ENCODE measurements around the gene AMN. TPM values are rescaled to one million over a fixed set of nuclear protein-coding genes. Genes with fewer than 3 reads are reported as not detected.

The AMN gene
- total and polyA plus RNA-seq, 2 experiments from 2014 or later: 0.69 to 1.2 TPM

DNA sequence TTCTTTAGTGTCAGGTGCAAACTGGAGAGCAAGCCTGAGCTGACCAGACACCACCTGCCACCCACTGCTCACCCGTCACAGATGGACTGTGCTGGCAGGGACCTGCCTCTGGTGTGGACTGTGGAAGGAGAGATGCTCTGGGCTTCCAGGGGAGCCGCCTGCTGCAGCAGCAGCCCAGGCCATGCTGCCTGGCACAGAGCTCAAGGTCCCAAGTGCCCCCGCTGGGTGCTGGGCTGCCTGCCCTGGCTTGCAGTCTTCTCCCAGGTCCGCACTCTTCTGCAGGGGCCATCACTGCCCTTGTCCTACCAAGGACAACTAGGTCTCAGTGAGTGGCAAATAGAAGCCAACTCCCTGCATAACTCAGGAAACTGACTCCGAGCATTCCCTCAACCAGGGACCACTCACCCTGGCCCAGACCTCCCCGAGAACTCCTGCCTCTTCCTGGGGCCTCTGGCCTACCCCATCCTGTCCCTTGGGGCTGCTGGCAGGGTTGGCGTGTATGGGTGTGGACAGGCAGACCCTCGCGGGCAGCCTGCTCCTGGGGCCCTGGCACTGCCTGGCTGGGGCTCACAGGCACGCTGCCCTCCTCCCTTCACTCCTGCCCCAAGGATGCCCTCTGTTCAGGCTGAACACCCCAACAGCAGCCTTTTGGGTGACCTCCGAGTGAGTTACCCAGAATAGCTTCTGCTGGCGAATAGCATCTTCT is 9.3 kb downstream of the AMN start:
- peaks cover 4% of the 10 kb centered on the region; the same call in 1 of the 3 replicates for H3K4me1 Mint-ChIP-seq

More for the DNA sequence above, 9.3 kb downstream of the AMN start:
- peaks cover 48% of the 10 kb centered on the region for H3K27me3 Mint-ChIP-seq (ENCODE audit: insufficient read depth, low read depth, poor library complexity)
- H3K4me3 ChIP-seq: no peak overlapping the region
- H3K4me3 Mint-ChIP-seq: no peak overlapping the region; the same call in 2 of the 3 replicates
- no peaks in the 10 kb centered on the region for H3K36me3 ChIP-seq (ENCODE audit: insufficient read depth)
- H3K27ac Mint-ChIP-seq: no peak overlapping the region
- no peak for TF ChIP-seq EZH2 (IDR thresholded peaks at IDR 0.05; ENCODE audit: low read depth, unreplicated experiment)
- TF ChIP-seq, protein P1, sequence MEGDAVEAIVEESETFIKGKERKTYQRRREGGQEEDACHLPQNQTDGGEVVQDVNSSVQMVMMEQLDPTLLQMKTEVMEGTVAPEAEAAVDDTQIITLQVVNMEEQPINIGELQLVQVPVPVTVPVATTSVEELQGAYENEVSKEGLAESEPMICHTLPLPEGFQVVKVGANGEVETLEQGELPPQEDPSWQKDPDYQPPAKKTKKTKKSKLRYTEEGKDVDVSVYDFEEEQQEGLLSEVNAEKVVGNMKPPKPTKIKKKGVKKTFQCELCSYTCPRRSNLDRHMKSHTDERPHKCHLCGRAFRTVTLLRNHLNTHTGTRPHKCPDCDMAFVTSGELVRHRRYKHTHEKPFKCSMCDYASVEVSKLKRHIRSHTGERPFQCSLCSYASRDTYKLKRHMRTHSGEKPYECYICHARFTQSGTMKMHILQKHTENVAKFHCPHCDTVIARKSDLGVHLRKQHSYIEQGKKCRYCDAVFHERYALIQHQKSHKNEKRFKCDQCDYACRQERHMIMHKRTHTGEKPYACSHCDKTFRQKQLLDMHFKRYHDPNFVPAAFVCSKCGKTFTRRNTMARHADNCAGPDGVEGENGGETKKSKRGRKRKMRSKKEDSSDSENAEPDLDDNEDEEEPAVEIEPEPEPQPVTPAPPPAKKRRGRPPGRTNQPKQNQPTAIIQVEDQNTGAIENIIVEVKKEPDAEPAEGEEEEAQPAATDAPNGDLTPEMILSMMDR (conservative IDR thresholded peaks at IDR 0.05; ENCODE audit: low read depth in 2 of 2): no peak
- TF ChIP-seq CREB1 (CRISPR knock-in tag; IDR thresholded peaks at IDR 0.05; ENCODE audit: low read depth): no peak
- TF ChIP-seq POLR2AphosphoS5 (IDR thresholded peaks at IDR 0.05; ENCODE audit: low read depth): no peak
- TF ChIP-seq, protein P2, sequence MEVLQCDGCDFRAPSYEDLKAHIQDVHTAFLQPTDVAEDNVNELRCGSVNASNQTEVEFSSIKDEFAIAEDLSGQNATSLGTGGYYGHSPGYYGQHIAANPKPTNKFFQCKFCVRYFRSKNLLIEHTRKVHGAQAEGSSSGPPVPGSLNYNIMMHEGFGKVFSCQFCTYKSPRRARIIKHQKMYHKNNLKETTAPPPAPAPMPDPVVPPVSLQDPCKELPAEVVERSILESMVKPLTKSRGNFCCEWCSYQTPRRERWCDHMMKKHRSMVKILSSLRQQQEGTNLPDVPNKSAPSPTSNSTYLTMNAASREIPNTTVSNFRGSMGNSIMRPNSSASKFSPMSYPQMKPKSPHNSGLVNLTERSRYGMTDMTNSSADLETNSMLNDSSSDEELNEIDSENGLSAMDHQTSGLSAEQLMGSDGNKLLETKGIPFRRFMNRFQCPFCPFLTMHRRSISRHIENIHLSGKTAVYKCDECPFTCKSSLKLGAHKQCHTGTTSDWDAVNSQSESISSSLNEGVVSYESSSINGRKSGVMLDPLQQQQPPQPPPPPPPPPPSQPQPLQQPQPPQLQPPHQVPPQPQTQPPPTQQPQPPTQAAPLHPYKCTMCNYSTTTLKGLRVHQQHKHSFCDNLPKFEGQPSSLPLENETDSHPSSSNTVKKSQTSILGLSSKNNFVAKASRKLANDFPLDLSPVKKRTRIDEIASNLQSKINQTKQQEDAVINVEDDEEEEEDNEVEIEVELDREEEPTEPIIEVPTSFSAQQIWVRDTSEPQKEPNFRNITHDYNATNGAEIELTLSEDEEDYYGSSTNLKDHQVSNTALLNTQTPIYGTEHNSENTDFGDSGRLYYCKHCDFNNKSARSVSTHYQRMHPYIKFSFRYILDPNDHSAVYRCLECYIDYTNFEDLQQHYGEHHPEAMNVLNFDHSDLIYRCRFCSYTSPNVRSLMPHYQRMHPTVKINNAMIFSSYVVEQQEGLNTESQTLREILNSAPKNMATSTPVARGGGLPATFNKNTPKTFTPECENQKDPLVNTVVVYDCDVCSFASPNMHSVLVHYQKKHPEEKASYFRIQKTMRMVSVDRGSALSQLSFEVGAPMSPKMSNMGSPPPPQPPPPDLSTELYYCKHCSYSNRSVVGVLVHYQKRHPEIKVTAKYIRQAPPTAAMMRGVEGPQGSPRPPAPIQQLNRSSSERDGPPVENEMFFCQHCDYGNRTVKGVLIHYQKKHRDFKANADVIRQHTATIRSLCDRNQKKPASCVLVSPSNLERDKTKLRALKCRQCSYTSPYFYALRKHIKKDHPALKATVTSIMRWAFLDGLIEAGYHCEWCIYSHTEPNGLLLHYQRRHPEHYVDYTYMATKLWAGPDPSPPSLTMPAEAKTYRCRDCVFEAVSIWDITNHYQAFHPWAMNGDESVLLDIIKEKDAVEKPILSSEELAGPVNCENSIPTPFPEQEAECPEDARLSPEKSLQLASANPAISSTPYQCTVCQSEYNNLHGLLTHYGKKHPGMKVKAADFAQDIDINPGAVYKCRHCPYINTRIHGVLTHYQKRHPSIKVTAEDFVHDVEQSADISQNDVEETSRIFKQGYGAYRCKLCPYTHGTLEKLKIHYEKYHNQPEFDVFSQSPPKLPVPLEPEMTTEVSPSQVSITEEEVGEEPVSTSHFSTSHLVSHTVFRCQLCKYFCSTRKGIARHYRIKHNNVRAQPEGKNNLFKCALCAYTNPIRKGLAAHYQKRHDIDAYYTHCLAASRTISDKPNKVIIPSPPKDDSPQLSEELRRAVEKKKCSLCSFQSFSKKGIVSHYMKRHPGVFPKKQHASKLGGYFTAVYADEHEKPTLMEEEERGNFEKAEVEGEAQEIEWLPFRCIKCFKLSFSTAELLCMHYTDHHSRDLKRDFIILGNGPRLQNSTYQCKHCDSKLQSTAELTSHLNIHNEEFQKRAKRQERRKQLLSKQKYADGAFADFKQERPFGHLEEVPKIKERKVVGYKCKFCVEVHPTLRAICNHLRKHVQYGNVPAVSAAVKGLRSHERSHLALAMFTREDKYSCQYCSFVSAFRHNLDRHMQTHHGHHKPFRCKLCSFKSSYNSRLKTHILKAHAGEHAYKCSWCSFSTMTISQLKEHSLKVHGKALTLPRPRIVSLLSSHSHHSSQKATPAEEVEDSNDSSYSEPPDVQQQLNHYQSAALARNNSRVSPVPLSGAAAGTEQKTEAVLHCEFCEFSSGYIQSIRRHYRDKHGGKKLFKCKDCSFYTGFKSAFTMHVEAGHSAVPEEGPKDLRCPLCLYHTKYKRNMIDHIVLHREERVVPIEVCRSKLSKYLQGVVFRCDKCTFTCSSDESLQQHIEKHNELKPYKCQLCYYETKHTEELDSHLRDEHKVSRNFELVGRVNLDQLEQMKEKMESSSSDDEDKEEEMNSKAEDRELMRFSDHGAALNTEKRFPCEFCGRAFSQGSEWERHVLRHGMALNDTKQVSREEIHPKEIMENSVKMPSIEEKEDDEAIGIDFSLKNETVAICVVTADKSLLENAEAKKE (CRISPR knock-in tag; IDR thresholded peaks at IDR 0.05): no peak
- TF ChIP-seq ZNF331 (CRISPR knock-in tag; IDR thresholded peaks at IDR 0.05; ENCODE audit: low read depth): no peak
- TF ChIP-seq, protein P3, sequence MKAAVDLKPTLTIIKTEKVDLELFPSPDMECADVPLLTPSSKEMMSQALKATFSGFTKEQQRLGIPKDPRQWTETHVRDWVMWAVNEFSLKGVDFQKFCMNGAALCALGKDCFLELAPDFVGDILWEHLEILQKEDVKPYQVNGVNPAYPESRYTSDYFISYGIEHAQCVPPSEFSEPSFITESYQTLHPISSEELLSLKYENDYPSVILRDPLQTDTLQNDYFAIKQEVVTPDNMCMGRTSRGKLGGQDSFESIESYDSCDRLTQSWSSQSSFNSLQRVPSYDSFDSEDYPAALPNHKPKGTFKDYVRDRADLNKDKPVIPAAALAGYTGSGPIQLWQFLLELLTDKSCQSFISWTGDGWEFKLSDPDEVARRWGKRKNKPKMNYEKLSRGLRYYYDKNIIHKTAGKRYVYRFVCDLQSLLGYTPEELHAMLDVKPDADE (IDR thresholded peaks at IDR 0.05): no peak
- DNase-seq (ENCODE audit: low spot score) (no peak), ATAC-seq (no peak)
- peaks cover 46% of the 10 kb centered on the region for H3K27me3 ChIP-seq (ENCODE audit: insufficient read depth)
- H3K36me3 Mint-ChIP-seq (ENCODE audit: low read depth): peaks cover 14% of the 10 kb centered on the region; the same call in 2 of the 3 replicates
- no peak overlapping the region for H3K27ac ChIP-seq (ENCODE audit: low read depth)
- H3K9me3 Mint-ChIP-seq: no peaks in the 10 kb centered on the region
- no peak overlapping the region for H3K4me2 ChIP-seq
- H3K4me1 ChIP-seq (ENCODE audit: insufficient read depth): no peaks in the 10 kb centered on the region; the same call in 1 of the 2 replicates
- H3F3A ChIP-seq (replicated peaks; ENCODE audit: low read depth): no peaks in the 10 kb centered on the region
- no peaks in the 10 kb centered on the region for H3K9me2 ChIP-seq (ENCODE audit: insufficient read depth)
- H3K79me2 ChIP-seq (replicated peaks; ENCODE audit: insufficient read depth): no peaks in the 10 kb centered on the region
- 0 out of 2 replicates have a peak, but pooled peaks cover 4% of the 10 kb centered on the region for H4K20me1 ChIP-seq (replicated peaks; ENCODE audit: insufficient read depth)
- no peak overlapping the region for H2AFZ ChIP-seq

All from GM23338 (cell line).